Prostate gland (tissue), 2 donors: Measurements from ENCODE around the gene SERPINA1.

Source experiments
- POLR2A ChIP-seq: fragments of 450-650 bp; IDR thresholded peaks from one replicate; pipeline ENCODE4 v1.6.1; 2016; ENCODE audit warnings: antibody characterized with exemption, mild to moderate bottlenecking
- POLR2AphosphoS5 ChIP-seq: sonication (generic); formaldehyde crosslinking; IDR thresholded peaks from one replicate; pipeline ENCODE4 v1.6.1; 2017; ENCODE audit warnings: antibody characterized with exemption
- TF ChIP-seq, protein P1 (sequence below), 4 experiments: fragments of 200-600 bp in 2 of 4; fragments of 450-650 bp in 2 of 4; sonication (generic) in 2 of 4; IDR thresholded peaks; 1 replicate in 3 of 4; 2 replicates in 1 of 4; pipeline ENCODE4 v1.5.1; 2016 to 2019; ENCODE audit warnings: antibody characterized with exemption in 4 of 4, mild to moderate bottlenecking in 2 of 4, moderate library complexity in 2 of 4

DNA sequence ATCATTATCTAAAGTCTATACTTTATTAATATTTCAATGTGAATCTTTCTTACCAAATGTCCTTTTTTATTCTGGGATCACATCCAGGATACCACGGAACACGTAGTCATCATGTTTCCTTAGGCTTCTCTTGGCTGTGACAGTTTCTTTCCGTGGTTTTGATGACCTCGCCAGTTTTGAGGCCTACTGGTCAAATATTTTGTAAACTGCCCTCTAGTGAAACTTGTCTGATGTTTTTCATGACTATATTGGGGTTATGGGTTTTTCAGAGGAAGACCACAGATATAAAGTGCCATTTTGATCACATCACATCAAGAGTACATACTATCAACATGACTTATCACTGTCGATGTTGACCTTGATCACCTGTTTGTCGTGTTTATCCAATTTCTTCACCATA, 51.1 kb downstream of the SERPINA1 start:
- TF ChIP-seq, protein P1, sequence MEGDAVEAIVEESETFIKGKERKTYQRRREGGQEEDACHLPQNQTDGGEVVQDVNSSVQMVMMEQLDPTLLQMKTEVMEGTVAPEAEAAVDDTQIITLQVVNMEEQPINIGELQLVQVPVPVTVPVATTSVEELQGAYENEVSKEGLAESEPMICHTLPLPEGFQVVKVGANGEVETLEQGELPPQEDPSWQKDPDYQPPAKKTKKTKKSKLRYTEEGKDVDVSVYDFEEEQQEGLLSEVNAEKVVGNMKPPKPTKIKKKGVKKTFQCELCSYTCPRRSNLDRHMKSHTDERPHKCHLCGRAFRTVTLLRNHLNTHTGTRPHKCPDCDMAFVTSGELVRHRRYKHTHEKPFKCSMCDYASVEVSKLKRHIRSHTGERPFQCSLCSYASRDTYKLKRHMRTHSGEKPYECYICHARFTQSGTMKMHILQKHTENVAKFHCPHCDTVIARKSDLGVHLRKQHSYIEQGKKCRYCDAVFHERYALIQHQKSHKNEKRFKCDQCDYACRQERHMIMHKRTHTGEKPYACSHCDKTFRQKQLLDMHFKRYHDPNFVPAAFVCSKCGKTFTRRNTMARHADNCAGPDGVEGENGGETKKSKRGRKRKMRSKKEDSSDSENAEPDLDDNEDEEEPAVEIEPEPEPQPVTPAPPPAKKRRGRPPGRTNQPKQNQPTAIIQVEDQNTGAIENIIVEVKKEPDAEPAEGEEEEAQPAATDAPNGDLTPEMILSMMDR (IDR thresholded peaks at IDR 0.05), result no peak
- TF ChIP-seq POLR2A, result no peak
- no peak for TF ChIP-seq POLR2AphosphoS5
